Measurements from ENCODE around the gene SLC10A2.

SLC10A2 gene

DNA sequence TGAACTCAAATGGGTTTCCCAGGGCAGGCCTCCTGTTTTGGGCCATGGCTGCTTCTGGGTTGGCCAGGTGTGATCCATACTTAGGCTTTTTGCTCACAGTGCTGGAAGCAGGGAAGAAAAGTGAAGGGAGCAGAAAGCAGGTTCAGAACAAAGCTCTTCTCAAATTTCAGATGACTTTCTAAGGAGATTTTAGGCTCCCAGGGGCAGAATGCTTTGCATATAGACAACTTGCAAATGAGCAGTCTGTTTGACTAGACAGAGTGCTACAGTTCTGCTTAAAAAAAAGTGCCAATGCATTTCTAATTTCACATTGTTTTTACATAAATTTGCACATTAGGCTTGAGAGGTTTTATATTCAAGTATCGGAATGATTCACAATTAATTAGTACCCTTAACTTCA, 2.6 kb upstream of the SLC10A2 start:
- Histone ChIP-seq H3K36me3 (ENCODE audit: insufficient read depth, low read length) (no peaks in the 10 kb centered on the region), H3K9ac (ENCODE audit: low read depth, low read length) (no peak overlapping the region), H3K4me1 (ENCODE audit: insufficient read depth, low read length) (peaks cover 16% of the 10 kb centered on the region), H3K9me3 (ENCODE audit: control insufficient read depth, insufficient read depth, low read length) (no peaks in the 10 kb centered on the region)

DNA sequence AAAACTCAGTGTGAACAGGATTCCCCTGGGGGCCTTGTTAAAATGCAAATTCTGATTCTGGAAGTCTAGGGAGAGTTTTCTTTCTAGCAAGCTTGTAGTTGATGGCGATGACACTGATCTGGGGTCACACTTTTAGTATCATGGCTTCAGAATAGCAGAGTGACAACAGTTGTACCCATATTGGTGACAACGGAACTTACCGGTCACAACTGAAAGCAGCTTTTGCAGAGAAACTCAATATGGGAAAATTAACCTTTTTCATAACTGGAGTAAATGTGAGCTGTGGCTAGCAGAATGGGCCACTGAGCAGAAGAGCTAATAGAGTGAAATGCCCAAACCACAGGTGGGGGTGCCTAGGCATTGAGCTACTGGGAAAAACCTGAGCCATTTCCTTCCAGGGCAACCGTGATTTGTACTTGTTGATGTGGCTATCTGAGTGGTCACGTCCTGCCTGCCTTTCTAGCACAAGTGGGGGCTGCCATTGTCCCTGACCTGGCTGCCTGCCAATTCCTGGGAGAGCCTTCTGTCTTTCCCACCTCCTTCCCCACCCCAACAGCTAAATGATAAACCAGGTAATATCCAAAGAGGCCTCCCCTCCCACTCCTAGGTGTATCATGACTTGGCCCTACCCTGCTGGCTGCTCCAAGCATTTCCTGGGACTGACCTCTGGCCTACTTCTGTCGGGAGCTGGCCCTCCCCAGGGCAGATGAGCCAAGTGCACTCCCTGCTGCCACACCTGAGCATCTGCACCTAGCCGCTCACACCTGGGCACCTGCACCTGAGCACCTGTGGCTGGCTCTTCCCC, 1.7 kb upstream of the SLC10A2 start:
- Histone ChIP-seq H3K9ac (ENCODE audit: low read depth, low read length) (no peak overlapping the region), H3K4me1 (ENCODE audit: insufficient read depth, low read length) (peaks cover 16% of the 10 kb centered on the region), H3K9me3 (ENCODE audit: control insufficient read depth, insufficient read depth, low read length) (no peaks in the 10 kb centered on the region; the same call in 1 of the 2 replicates), H3K36me3 (ENCODE audit: insufficient read depth, low read length) (no peaks in the 10 kb centered on the region)

DNA sequence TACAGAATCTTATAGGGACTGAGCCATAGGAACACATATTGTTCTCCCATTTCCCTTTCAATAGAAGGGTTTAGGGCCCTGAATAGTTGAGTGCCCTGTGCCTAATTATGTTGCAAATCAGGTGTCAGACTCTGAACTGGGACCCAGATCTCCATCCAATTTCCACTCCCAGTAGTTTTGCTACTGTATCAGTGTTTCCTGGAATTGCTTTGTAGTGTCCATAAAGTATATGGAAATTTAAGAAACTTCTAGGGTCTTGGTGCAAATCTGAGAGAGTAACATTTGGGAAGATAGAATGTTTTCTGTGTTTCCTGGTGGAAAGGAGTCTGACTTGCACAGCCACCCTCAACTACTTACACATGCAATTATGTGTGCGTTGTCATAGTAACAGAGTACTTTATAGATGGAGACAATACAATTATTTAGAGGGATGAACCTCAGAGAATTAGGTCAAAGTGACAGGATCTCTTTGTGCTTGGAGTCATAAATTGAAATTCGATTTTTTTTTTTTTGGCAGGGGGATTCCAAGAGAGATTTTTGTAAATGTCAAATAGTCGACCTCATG, 646 bp upstream of the SLC10A2 start:
- Histone ChIP-seq H3K36me3 (ENCODE audit: insufficient read depth, low read length) (no peaks in the 10 kb centered on the region), H3K4me1 (ENCODE audit: insufficient read depth, low read length) (peaks cover 16% of the 10 kb centered on the region), H3K9ac (ENCODE audit: low read depth, low read length) (no peak overlapping the region), H3K9me3 (ENCODE audit: control insufficient read depth, insufficient read depth, low read length) (no peaks in the 10 kb centered on the region; the same call in 1 of the 2 replicates)

DNA sequence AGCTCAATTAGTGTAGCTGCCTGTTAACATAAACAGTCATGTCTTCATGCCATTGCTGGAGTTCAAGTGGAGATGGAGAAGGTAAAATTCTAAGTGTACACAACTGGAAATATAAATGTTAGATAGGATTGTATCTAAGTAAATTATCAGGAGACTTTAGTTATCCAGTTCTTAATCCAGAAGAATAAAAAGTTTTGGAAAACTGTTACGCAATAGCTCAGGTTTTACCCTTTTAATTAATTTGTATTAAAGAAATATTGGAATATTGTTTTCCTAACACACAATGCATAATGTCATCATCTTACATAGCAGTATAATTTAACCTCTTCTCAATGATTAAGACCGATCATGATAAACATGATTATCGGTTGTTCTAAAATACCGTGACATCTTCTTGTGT, 2.8 kb downstream of the SLC10A2 start:
- Histone ChIP-seq H3K4me1 (ENCODE audit: insufficient read depth, low read length) (peaks cover 12% of the 10 kb centered on the region), H3K36me3 (ENCODE audit: insufficient read depth, low read length) (no peaks in the 10 kb centered on the region), H3K9me3 (ENCODE audit: control insufficient read depth, insufficient read depth, low read length) (no peaks in the 10 kb centered on the region; the same call in 1 of the 2 replicates), H3K9ac (ENCODE audit: low read depth, low read length) (no peak overlapping the region)

DNA sequence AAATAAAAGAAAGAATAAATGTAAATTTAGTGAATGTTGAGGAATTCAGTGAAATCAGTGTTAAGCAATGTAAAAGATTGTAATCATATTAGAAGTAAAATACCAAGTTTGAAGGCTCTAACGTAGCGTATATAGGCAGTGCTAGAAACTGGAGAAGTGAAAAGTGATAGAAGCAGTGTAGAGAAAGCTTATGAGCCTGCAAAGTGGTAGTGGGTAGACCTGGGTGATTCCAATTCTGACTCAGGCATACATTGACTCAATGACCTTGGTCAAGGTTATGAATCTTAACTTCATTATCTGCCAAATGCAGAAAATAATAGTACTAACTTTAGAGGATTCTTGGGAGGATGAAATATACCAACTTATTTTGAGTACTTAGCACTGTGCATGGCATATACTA, 4.1 kb downstream of the SLC10A2 start:
- H3K4me1 ChIP-seq (ENCODE audit: insufficient read depth, low read length) = no peaks in the 10 kb centered on the region
- H3K36me3 ChIP-seq (ENCODE audit: insufficient read depth, low read length) = no peaks in the 10 kb centered on the region
- no peaks in the 10 kb centered on the region; the same call in 1 of the 2 replicates for H3K9me3 ChIP-seq (ENCODE audit: control insufficient read depth, insufficient read depth, low read length)
- H3K9ac ChIP-seq (ENCODE audit: low read depth, low read length) = no peak overlapping the region

DNA sequence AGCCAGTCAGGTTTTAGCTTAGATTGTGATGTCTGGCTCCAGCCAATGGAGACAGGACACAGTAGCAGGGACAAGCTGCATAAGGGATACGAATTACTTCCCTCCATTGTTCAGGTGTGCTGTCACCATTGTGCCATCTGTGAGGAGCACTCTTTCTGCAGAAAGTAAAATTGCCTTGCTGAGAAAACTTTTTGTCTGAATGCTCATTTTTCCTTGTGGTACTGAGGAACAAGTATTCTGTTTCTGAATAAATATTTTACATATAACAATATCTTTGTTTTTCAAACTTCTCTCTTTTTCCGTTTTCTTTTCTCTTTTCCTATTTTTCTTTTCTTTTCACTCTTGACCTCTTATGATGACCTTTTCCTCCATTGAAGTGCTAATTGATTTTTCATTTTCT, 10.2 kb downstream of the SLC10A2 start:
- H3K4me1 ChIP-seq (ENCODE audit: insufficient read depth, low read length) = no peaks in the 10 kb centered on the region
- no peaks in the 10 kb centered on the region; the same call in 1 of the 2 replicates for H3K9me3 ChIP-seq (ENCODE audit: control insufficient read depth, insufficient read depth, low read length)
- H3K9ac ChIP-seq (ENCODE audit: low read depth, low read length) = no peak overlapping the region
- no peaks in the 10 kb centered on the region for H3K36me3 ChIP-seq (ENCODE audit: insufficient read depth, low read length)

- Histone ChIP-seq H3K9ac (ENCODE audit: low read depth, low read length) (no peak overlapping the region), H3K4me1 (ENCODE audit: insufficient read depth, low read length) (no peaks in the 10 kb centered on the region), H3K36me3 (ENCODE audit: insufficient read depth, low read length) (no peaks in the 10 kb centered on the region), H3K9me3 (ENCODE audit: control insufficient read depth, insufficient read depth, low read length) (no peaks in the 10 kb centered on the region; the same call in 1 of the 2 replicates)
These were observed 11.1 kb downstream of the SLC10A2 start for GRCh38 chr13:103055166-103055565.

GRCh38 chr13:103046676-103047075, 19.5 kb downstream of the SLC10A2 start:
- no peaks in the 10 kb centered on the region for H3K36me3 ChIP-seq (ENCODE audit: insufficient read depth, low read length)
- no peak overlapping the region for H3K9ac ChIP-seq (ENCODE audit: low read depth, low read length)
- H3K9me3 ChIP-seq (ENCODE audit: control insufficient read depth, insufficient read depth, low read length) = no peaks in the 10 kb centered on the region
- no peaks in the 10 kb centered on the region for H3K4me1 ChIP-seq (ENCODE audit: insufficient read depth, low read length)

- Histone ChIP-seq H3K36me3 (ENCODE audit: insufficient read depth, low read length) (no peaks in the 10 kb centered on the region), H3K4me1 (ENCODE audit: insufficient read depth, low read length) (no peaks in the 10 kb centered on the region), H3K9ac (ENCODE audit: low read depth, low read length) (no peak overlapping the region)
These were observed 22.2 kb downstream of the SLC10A2 start for GRCh38 chr13:103044056-103044455.

GRCh38 chr13:103040006-103040405, 26.2 kb downstream of the SLC10A2 start:
- Histone ChIP-seq H3K36me3 (ENCODE audit: insufficient read depth, low read length) (no peaks in the 10 kb centered on the region), H3K9ac (ENCODE audit: low read depth, low read length) (no peak overlapping the region), H3K4me1 (ENCODE audit: insufficient read depth, low read length) (no peaks in the 10 kb centered on the region), H3K9me3 (ENCODE audit: control insufficient read depth, insufficient read depth, low read length) (no peaks in the 10 kb centered on the region)

More at GRCh38 chr13:103044056-103044455, 22.2 kb downstream of the SLC10A2 start:
- no peaks in the 10 kb centered on the region for H3K9me3 ChIP-seq (ENCODE audit: control insufficient read depth, insufficient read depth, low read length)

GRCh38 chr13:103039183-103039582, 27.0 kb downstream of the SLC10A2 start:
- Histone ChIP-seq H3K36me3 (ENCODE audit: insufficient read depth, low read length) (no peaks in the 10 kb centered on the region), H3K9ac (ENCODE audit: low read depth, low read length) (no peak overlapping the region), H3K4me1 (ENCODE audit: insufficient read depth, low read length) (no peaks in the 10 kb centered on the region), H3K9me3 (ENCODE audit: control insufficient read depth, insufficient read depth, low read length) (no peaks in the 10 kb centered on the region)

DNA sequence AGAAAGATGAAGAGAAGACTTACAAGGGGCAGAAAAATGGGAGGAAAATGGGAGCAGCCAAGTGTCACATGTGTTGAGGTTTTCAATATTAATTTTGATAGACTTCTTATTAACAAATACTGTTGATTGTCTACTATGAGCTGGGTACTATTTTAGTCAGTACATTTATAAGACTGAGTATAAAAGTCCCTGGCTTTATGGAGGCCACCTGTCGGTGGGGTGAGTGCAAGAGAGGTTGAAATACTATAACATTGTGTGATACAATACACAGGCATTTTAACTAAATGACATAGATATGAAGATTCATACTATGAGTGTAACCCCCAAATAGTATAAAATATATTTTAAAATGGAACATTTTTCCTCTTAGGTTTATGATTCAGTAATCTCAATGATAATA, 29.9 kb downstream of the SLC10A2 start:
- Histone ChIP-seq H3K9me3 (ENCODE audit: control insufficient read depth, insufficient read depth, low read length) (no peaks in the 10 kb centered on the region), H3K9ac (ENCODE audit: low read depth, low read length) (no peak overlapping the region), H3K4me1 (ENCODE audit: insufficient read depth, low read length) (no peaks in the 10 kb centered on the region), H3K36me3 (ENCODE audit: insufficient read depth, low read length) (no peaks in the 10 kb centered on the region)

GRCh38 chr13:103033999-103034398, 32.2 kb downstream of the SLC10A2 start:
- H3K36me3 ChIP-seq (ENCODE audit: insufficient read depth, low read length) = no peaks in the 10 kb centered on the region
- H3K9ac ChIP-seq (ENCODE audit: low read depth, low read length) = no peak overlapping the region
- H3K9me3 ChIP-seq (ENCODE audit: control insufficient read depth, insufficient read depth, low read length) = no peaks in the 10 kb centered on the region
- no peaks in the 10 kb centered on the region for H3K4me1 ChIP-seq (ENCODE audit: insufficient read depth, low read length)

DNA sequence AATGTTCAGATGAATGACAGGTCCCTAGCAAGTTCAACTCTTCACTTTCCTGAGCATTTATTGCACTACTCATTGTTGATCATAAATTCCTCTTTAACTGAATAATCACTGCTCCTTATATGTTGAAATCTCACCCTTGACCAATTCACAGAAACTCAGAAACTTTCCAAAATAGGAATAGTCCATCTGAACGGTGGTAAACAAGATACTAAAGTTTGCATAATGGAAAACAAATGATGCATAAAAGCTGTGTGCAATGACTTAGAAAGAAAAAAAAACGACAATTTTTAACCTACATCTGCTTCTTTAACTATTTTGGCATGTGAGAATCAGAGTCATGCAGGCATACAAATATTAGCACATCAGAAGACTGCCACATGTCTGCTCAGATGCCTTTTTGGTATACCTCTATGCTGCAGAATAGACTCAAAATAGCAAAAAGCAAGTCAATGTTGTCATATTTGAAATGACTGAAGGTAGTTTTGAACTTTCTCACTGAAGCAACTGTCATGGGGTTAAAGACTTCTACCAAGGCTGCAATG, 34.8 kb downstream of the SLC10A2 start:
- Histone ChIP-seq H3K36me3 (ENCODE audit: insufficient read depth, low read length) (no peaks in the 10 kb centered on the region), H3K9me3 (ENCODE audit: control insufficient read depth, insufficient read depth, low read length) (no peaks in the 10 kb centered on the region), H3K4me1 (ENCODE audit: insufficient read depth, low read length) (no peaks in the 10 kb centered on the region), H3K9ac (ENCODE audit: low read depth, low read length) (no peak overlapping the region)

DNA sequence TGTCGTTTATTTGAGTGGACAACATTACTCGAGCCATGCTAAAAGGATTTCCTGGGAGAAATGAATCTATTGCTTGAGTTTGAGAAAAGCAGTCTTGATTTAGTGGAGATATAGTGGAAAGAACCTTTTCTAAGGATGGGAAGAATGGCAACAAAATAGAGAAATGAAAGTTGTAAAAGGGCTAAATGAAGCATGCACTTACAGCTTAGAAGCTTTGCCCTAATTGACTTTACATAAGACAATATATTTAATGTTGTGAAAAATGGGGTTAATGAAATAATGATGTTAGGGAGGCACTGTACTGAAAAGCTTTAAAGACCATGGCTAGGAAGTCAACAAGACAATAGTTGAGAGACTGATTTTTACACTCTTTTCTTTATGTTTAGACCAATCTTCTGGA, 35.4 kb downstream of the SLC10A2 start:
- H3K9ac ChIP-seq (ENCODE audit: low read depth, low read length) = no peak overlapping the region
- H3K36me3 ChIP-seq (ENCODE audit: insufficient read depth, low read length) = no peaks in the 10 kb centered on the region
- no peaks in the 10 kb centered on the region for H3K9me3 ChIP-seq (ENCODE audit: control insufficient read depth, insufficient read depth, low read length)
- H3K4me1 ChIP-seq (ENCODE audit: insufficient read depth, low read length) = no peaks in the 10 kb centered on the region

Data from ES-I3 (cell line).